Keratinocyte (primary cell): ENCODE results near the gene USP49. TPM values are rescaled to one million over a fixed set of nuclear protein-coding genes. Genes with fewer than 3 reads are reported as not detected.

ENCODE experiments used
- DNase-seq: peaks from one replicate; pipeline ENCODE4 v3.0.0-alpha.2; 2011; ENCODE audit warnings: low read depth, missing footprints, low spot score
- FAIRE-seq: peaks from 2 replicates; lab custom pipeline; 2011; peaks lifted over from hg19 to GRCh38; lab: Jason Lieb, UNC
- H2AFZ ChIP-seq: 2 replicates; pipeline ENCODE4 v1.6.0; 2012; ENCODE audit warnings: low read length, control low read depth, inconsistent platforms; ENCODE audit not compliant: control insufficient read depth
- H3K27ac ChIP-seq: 2 replicates; pipeline ENCODE4 v1.5.1; 2011; ENCODE audit warnings: low read length; ENCODE audit not compliant: control insufficient read depth, insufficient read depth
- H3K27me3 ChIP-seq: 3 replicates; pipeline ENCODE4 v1.6.0; 2011; ENCODE audit warnings: low read length; ENCODE audit not compliant: control insufficient read depth, insufficient read depth; ENCODE audit errors: extremely low read depth
- H3K36me3 ChIP-seq, 2 experiments: 2 replicates in 1 of 2; 3 replicates in 1 of 2; pipeline ENCODE4 v1.5.1; 2011; ENCODE audit warnings: low read length in 2 of 2, mild to moderate bottlenecking in 1 of 2; ENCODE audit not compliant: control insufficient read depth in 2 of 2, insufficient read depth in 2 of 2; ENCODE audit errors: extremely low read depth in 1 of 2
- H3K4me1 ChIP-seq: 3 replicates; pipeline ENCODE4 v1.5.1; 2011; ENCODE audit warnings: low read length; ENCODE audit not compliant: control insufficient read depth, insufficient read depth; ENCODE audit errors: extremely low read depth
- H3K4me2 ChIP-seq: 3 replicates; pipeline ENCODE4 v1.6.0; 2011; ENCODE audit warnings: low read depth, low read length; ENCODE audit not compliant: control insufficient read depth, insufficient read depth; ENCODE audit errors: extremely low read depth
- H3K4me3 ChIP-seq, 3 experiments: fragments of 200-600 bp in 1 of 3; sonication (generic) in 1 of 3; 2 replicates in 2 of 3; 3 replicates in 1 of 3; pipeline ENCODE4 v1.5.1; 2011 to 2016; ENCODE audit warnings: low read length in 3 of 3, mild to moderate bottlenecking in 3 of 3, control low read depth in 2 of 3, inconsistent platforms in 1 of 3, low read depth in 1 of 3, mixed read lengths in 1 of 3, mixed run types in 1 of 3, moderate library complexity in 1 of 3; ENCODE audit not compliant: control insufficient read depth in 2 of 3, insufficient read depth in 2 of 3; ENCODE audit errors: extremely low read depth in 1 of 3
- H3K79me2 ChIP-seq: 2 replicates; pipeline ENCODE4 v1.6.0; 2012; ENCODE audit warnings: low read length; ENCODE audit not compliant: control insufficient read depth, insufficient read depth
- H3K9ac ChIP-seq: 3 replicates; pipeline ENCODE4 v1.6.0; 2011; ENCODE audit warnings: low read length; ENCODE audit not compliant: control insufficient read depth, insufficient read depth; ENCODE audit errors: extremely low read depth
- H3K9me1 ChIP-seq: 3 replicates; pipeline ENCODE4 v1.6.0; 2011; ENCODE audit warnings: low read length; ENCODE audit not compliant: control insufficient read depth, insufficient read depth; ENCODE audit errors: extremely low read depth
- H3K9me3 ChIP-seq: 2 replicates; pipeline ENCODE4 v1.5.1; 2012; ENCODE audit warnings: low read depth, low read length; ENCODE audit not compliant: control insufficient read depth
- H4K20me1 ChIP-seq: 3 replicates; pipeline ENCODE4 v1.6.0; 2011; ENCODE audit warnings: low read length; ENCODE audit not compliant: control insufficient read depth, insufficient read depth; ENCODE audit errors: extremely low read depth
- CTCF ChIP-seq, 3 experiments: IDR thresholded peaks in 1 of 3; conservative IDR thresholded peaks in 1 of 3; optimal IDR thresholded peaks in 1 of 3; 2 replicates in 2 of 3; 3 replicates in 1 of 3; pipeline versions ENCODE3 to v1.5.1; 2011; ENCODE audit warnings: low read length in 3 of 3, mild to moderate bottlenecking in 3 of 3, moderate library complexity in 2 of 3, control low read depth in 1 of 3, inconsistent platforms in 1 of 3; ENCODE audit not compliant: insufficient read depth in 2 of 3; ENCODE audit errors: extremely low read depth in 1 of 3
- EZH2 ChIP-seq: IDR thresholded peaks from one replicate; pipeline ENCODE4 v1.6.1; 2012; ENCODE audit warnings: inconsistent platforms, mild to moderate bottlenecking, low read length, moderate library complexity
- dilution Hi-C: fragments of 300-500 bp; cut with MboI; formaldehyde crosslinking; loops from one replicate; pipeline ENCODE4 v1.7.0; 2020; ENCODE audit warnings: low sequenced_read_pairs; ENCODE audit not compliant: extremely low pct_ligation_motif_present
- polyA plus RNA-seq, 5 experiments: library from polyadenylated mRNA; depleted of rRNA in 3 of 5; stranded (reverse) in 3 of 5; stranded (forward) in 1 of 5; unstranded in 1 of 5; fragments of >200 nt; gene quantifications; 1 replicate in 1 of 5; 2 replicates in 3 of 5; 3 replicates in 1 of 5; pipeline versions ENCODE4 v1.2.1 to v1.2.3, GENCODE V29; 2011 to 2012; ENCODE audit warnings: missing spikeins in 2 of 5, low read depth in 1 of 5, low replicate concordance in 1 of 5

The USP49 gene
- polyA plus RNA-seq, 1 donor (not counting 4 experiments of a cell fraction or from before 2014, with no cell fraction given) = 2.3 TPM

GRCh38 chr6:41935193-41935574 is 40.0 kb upstream of the USP49 start:
- dilution Hi-C loops = no loop called here
- Histone ChIP-seq H2AFZ (no peak overlapping the region), H3K9ac (no peak overlapping the region), H3K36me3 (peaks cover 44 to 49% of the 10 kb centered on the region in 2 experiments), H3K79me2 (peaks cover 21% of the 10 kb centered on the region), H3K27ac (no peak overlapping the region), H3K4me3 (no peak overlapping the region), H3K4me2 (no peak overlapping the region), H4K20me1 (no peaks in the 10 kb centered on the region), H3K9me1 (no peaks in the 10 kb centered on the region), H3K27me3 (no peaks in the 10 kb centered on the region), H3K9me3 (no peaks in the 10 kb centered on the region), H3K4me1 (peaks cover 19% of the 10 kb centered on the region)
- FAIRE-seq = no peak
- TF ChIP-seq EZH2 (no peak), CTCF (optimal IDR thresholded peaks at IDR 0.05 in 1 of 3, IDR thresholded peaks at IDR 0.05 in 1 of 3, conservative IDR thresholded peaks at IDR 0.05 in 1 of 3; ENCODE audit: extremely low read depth in 1 of 3, insufficient read depth in 2 of 3, low read length in 3 of 3) (no peak)
- no peak for DNase-seq

GRCh38 chr6:41934278-41935192 is 39.4 kb upstream of the USP49 start:
- Histone ChIP-seq H2AFZ (no peak overlapping the region), H4K20me1 (no peaks in the 10 kb centered on the region), H3K4me3 (no peak overlapping the region), H3K9me1 (no peaks in the 10 kb centered on the region), H3K27ac (no peak overlapping the region), H3K9me3 (no peaks in the 10 kb centered on the region), H3K36me3 (peaks cover 50 to 56% of the 10 kb centered on the region in 2 experiments), H3K4me2 (no peak overlapping the region), H3K27me3 (no peaks in the 10 kb centered on the region), H3K4me1 (peaks cover 13% of the 10 kb centered on the region), H3K79me2 (peaks cover 18% of the 10 kb centered on the region), H3K9ac (no peak overlapping the region)
- dilution Hi-C loops = no loop called here
- TF ChIP-seq EZH2 = no peak
- no peak for TF ChIP-seq CTCF (optimal IDR thresholded peaks at IDR 0.05 in 1 of 3, IDR thresholded peaks at IDR 0.05 in 1 of 3, conservative IDR thresholded peaks at IDR 0.05 in 1 of 3; ENCODE audit: extremely low read depth in 1 of 3, insufficient read depth in 2 of 3, low read length in 3 of 3)
- no peak for DNase-seq
- no peak for FAIRE-seq
